GM21528 (cell line): ENCODE data around the gene ANTXR2.
"Not testable (repeated sequence)": the region's sequence is repeated elsewhere in the genome, so short reads cannot be mapped to it uniquely, and the experiment has no call there.

Source experiments
- ATAC-seq: cut with Tn5 transposase; IDR thresholded peaks from one replicate; pipeline ENCODE4 v1.9.1; 2021; ENCODE audit warnings: mild to moderate bottlenecking, moderate library complexity; ENCODE audit not compliant: unreplicated experiment, low FRiP score

Gene ANTXR2

GRCh38 chr4:80029364-80029763 is 43.7 kb downstream of the ANTXR2 start:
- no peak for ATAC-seq

GRCh38 chr4:80027611-80028010 is 45.4 kb downstream of the ANTXR2 start:
- no peak for ATAC-seq

- ATAC-seq = no peak
Measured at GRCh38 chr4:80026100-80026499, 46.9 kb downstream of the ANTXR2 start.

- no peak for ATAC-seq
Measured at GRCh38 chr4:80024335-80024734, 48.7 kb downstream of the ANTXR2 start.

GRCh38 chr4:80022282-80022681 is 50.7 kb downstream of the ANTXR2 start:
- ATAC-seq = no peak

- no peak for ATAC-seq
Measured at GRCh38 chr4:80017125-80017854, 55.7 kb downstream of the ANTXR2 start.

GRCh38 chr4:80016506-80016905 is 56.5 kb downstream of the ANTXR2 start:
- ATAC-seq = no peak

GRCh38 chr4:80015407-80016189 is 57.4 kb downstream of the ANTXR2 start:
- no peak for ATAC-seq

- ATAC-seq = no peak
Measured at GRCh38 chr4:80014531-80014930, 58.5 kb downstream of the ANTXR2 start.

- ATAC-seq = no peak
Measured at GRCh38 chr4:80012291-80012690, 60.7 kb downstream of the ANTXR2 start.

- no peak for ATAC-seq
Measured at GRCh38 chr4:80011636-80012236, 61.3 kb downstream of the ANTXR2 start.

GRCh38 chr4:80010316-80010715 is 62.7 kb downstream of the ANTXR2 start:
- ATAC-seq = no peak

- ATAC-seq = no peak
Measured at GRCh38 chr4:80009806-80010205, 63.2 kb downstream of the ANTXR2 start.

GRCh38 chr4:80008971-80009370 is 64.1 kb downstream of the ANTXR2 start:
- ATAC-seq = no peak

- no peak for ATAC-seq
Measured at GRCh38 chr4:80008351-80008750, 64.7 kb downstream of the ANTXR2 start.

- peak; percentile 73 for ATAC-seq
Measured at GRCh38 chr4:80007745-80008149, 65.3 kb downstream of the ANTXR2 start.

- ATAC-seq = no peak
Measured at GRCh38 chr4:80006935-80007744, 65.9 kb downstream of the ANTXR2 start.

- ATAC-seq = no peak
Measured at GRCh38 chr4:80005863-80006262, 67.2 kb downstream of the ANTXR2 start.

- no peak for ATAC-seq
Measured at GRCh38 chr4:80004319-80004718, 68.7 kb downstream of the ANTXR2 start.

- ATAC-seq = not testable (repeated sequence)
Measured at GRCh38 chr4:80002559-80002958, 70.5 kb downstream of the ANTXR2 start.

GRCh38 chr4:79999048-79999447 is 74.0 kb downstream of the ANTXR2 start:
- ATAC-seq = not testable (repeated sequence)
